Hindlimb muscle (tissue), 1 donor: ENCODE measurements around the gene PALM. TPM values are rescaled to one million over a fixed set of nuclear protein-coding genes. Genes with fewer than 3 reads are reported as not detected.

ENCODE experiments used
- DNase-seq: peaks from one replicate; pipeline ENCODE4 v3.0.0-alpha.2; 2013
- polyA plus RNA-seq: library from polyadenylated mRNA; unstranded; fragments of 120-200 nt; gene quantifications from one replicate; pipeline ENCODE4 v1.2.1, GENCODE V29; 2013; ENCODE audit not compliant: insufficient read length

Gene PALM
- polyA plus RNA-seq, 1 donor: 47.0 TPM

GRCh38 chr19:752652-753517 is 44.1 kb downstream of the PALM start:
- peak; percentile 59 for DNase-seq

GRCh38 chr19:754530-754929 is 45.8 kb downstream of the PALM start:
- DNase-seq: no peak

- DNase-seq: no peak
These were observed 46.3 kb downstream of the PALM start for GRCh38 chr19:755063-755462.

GRCh38 chr19:756236-756635 is 47.5 kb downstream of the PALM start:
- no peak for DNase-seq

GRCh38 chr19:756821-757688 is 48.3 kb downstream of the PALM start:
- DNase-seq: no peak

- no peak for DNase-seq
These were observed 49.3 kb downstream of the PALM start for GRCh38 chr19:757811-758668.

GRCh38 chr19:763181-763580 is 54.4 kb downstream of the PALM start:
- no peak for DNase-seq

- no peak for DNase-seq
These were observed 55.1 kb downstream of the PALM start for GRCh38 chr19:763869-764268.

- DNase-seq: no peak
These were observed 55.6 kb downstream of the PALM start for GRCh38 chr19:764301-764700.

- no peak for DNase-seq
These were observed 56.5 kb downstream of the PALM start for GRCh38 chr19:765179-765738.

GRCh38 chr19:768424-768823 is 59.7 kb downstream of the PALM start:
- DNase-seq: peak; percentile 48

- no peak for DNase-seq
These were observed 60.9 kb downstream of the PALM start for GRCh38 chr19:769616-770015.

GRCh38 chr19:771332-771785 is 62.6 kb downstream of the PALM start:
- DNase-seq: no peak

GRCh38 chr19:772063-772462 is 63.3 kb downstream of the PALM start:
- DNase-seq: no peak

GRCh38 chr19:772730-773436 is 64.1 kb downstream of the PALM start:
- no peak for DNase-seq

GRCh38 chr19:776549-776948 is 67.8 kb downstream of the PALM start:
- no peak for DNase-seq

- DNase-seq: no peak
These were observed 70.3 kb downstream of the PALM start for GRCh38 chr19:778910-779653.

- no peak for DNase-seq
These were observed 72.2 kb downstream of the PALM start for GRCh38 chr19:780935-781334.

GRCh38 chr19:781800-782184 is 73.1 kb downstream of the PALM start:
- no peak for DNase-seq

- no peak for DNase-seq
These were observed 73.6 kb downstream of the PALM start for GRCh38 chr19:782185-782877.
